GM18511 (cell line): ENCODE measurements around the gene IFT22.
A peak's percentile ranks its signal among the peaks of the same experiment; 100 is the strongest.
"Not testable (repeated sequence)": the region's sequence is repeated elsewhere in the genome, so short reads cannot be mapped to it uniquely, and the experiment has no call there.

Experiments used
- ATAC-seq: cut with Tn5 transposase; IDR thresholded peaks from one replicate; pipeline ENCODE4 v1.9.1; 2021; ENCODE audit warnings: mild to moderate bottlenecking, moderate library complexity; ENCODE audit not compliant: unreplicated experiment

IFT22 gene

DNA sequence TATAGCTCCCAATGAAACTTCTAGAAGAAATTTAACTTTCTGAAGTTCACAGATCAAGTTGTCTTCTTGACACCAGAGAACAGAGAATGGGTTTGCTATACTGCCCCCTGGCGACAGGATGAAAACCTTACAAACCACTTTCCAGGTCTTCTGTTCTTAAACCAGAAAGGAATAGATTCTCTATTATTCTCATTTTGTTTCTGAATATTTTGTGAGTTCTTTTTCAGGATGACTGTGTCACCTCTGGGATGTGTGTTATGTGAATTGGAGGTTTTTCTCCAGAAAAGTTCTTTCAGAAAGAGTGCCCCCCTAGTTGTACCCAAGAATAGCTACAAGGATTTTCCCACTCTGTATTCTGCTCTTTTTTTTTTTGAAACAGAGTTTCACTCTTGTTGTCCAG lies 6.3 kb downstream of the IFT22 start:
- no peak for ATAC-seq

DNA sequence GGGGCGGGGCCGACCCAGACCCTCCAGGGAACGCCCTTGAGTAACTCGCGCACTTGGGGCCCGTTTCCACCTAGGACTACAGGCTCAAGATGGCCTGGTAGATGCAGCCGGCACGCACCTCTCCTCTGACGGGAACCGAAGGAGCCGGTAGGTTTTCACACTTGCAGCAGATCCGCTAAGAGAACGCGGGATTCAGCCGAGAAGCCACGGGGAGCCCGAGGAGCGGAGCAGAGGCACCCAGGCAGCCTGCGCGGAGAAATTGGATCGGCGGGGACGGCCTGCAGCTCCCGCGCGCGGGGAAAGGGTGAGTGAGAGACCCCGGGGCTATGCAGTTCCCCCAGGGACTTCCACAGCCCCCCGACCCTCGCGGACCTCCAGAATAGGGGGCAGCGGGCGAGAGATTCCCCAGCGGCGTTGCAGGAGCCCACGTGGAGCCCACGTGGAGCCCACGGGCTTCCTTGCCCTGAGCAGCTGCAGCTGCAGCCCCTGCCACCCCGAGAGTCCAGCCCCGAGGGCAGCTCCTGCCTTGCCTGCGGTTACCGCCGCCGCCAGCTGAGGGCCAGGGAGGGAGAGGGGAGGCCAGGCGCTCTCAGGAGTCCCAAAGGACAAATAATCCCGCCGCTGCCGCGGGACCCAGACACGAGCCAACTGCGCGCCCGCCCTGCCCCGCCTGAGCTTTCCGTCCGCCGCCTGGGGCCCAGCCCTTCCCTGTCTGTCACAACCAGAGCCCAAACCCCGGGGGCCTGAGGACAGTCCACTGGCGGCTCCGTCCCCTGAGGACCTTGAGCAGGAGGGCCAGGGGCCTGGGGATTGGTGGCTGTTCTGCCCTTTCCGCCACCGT lies 13.1 kb downstream of the IFT22 start:
- ATAC-seq = peak; percentile 61

DNA sequence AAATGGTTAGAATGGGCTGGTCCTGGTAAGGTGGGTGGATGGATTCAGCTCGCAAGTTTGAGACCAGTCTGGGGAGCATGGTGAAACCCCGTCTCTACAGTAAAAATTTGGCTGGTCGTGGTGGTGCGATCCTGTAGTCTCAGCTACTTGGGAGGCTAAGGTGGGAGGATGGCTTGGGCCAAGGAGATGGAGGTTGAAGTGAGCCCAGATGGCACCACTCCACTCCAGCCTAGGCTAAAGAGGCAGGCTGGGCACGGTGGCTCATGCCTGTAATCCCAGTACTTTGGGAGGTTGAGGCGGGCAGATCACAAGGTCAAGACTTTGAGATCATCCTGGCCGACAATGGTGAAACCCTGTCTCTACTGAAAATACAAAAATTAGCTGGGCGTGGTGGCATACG lies 15.3 kb downstream of the IFT22 start:
- ATAC-seq = no peak

DNA sequence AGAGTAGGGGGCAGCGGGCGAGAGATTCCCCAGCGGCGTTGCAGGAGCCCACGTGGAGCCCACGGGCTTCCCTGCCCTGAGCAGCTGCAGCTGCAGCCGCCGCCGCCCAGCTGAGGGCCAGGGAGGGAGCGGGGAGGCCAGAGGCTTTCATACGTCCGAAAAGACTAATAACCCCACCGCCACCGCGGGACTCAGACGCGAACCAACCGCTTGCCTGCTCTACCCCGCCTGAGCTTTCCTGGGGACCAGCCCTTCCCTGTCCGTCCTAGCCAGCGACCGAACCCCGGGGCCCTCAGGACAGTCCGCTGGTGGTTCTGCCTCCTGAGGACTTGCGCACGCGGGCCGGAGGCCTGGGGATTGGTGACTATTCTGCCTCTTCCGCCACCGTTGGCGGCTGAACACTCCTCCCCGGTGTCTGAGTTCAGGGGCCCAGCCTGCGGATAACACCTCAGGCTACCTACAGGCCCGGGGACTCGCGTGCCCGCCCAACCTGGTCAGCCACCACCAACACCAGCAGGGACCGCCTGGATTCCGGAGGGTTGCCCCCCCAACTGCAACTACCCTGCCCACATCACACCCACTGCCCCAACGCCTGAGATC lies 18.4 kb downstream of the IFT22 start:
- ATAC-seq = no peak

DNA sequence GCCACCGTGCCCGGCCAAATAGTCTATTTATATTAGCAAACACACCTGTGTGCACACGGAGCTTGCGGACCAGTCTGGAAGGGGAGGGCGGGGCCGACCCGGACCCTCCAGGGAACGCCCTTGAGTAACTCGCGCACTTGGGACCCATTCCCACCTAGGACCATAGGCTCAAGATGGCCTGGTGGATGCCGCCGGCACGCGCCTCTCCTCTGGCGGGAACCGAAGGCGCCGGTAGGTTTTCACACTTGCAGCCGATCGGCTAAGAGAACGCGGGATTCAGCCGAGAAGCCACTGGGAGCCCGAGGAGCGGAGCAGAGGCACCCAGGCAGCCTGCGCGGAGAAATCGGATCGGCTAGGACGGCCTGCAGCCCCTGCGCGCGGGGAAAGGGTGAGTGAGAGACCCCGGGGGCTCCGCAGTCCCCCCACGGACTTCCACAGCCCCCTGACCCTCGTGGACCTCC lies 18.9 kb downstream of the IFT22 start:
- ATAC-seq = no peak

DNA sequence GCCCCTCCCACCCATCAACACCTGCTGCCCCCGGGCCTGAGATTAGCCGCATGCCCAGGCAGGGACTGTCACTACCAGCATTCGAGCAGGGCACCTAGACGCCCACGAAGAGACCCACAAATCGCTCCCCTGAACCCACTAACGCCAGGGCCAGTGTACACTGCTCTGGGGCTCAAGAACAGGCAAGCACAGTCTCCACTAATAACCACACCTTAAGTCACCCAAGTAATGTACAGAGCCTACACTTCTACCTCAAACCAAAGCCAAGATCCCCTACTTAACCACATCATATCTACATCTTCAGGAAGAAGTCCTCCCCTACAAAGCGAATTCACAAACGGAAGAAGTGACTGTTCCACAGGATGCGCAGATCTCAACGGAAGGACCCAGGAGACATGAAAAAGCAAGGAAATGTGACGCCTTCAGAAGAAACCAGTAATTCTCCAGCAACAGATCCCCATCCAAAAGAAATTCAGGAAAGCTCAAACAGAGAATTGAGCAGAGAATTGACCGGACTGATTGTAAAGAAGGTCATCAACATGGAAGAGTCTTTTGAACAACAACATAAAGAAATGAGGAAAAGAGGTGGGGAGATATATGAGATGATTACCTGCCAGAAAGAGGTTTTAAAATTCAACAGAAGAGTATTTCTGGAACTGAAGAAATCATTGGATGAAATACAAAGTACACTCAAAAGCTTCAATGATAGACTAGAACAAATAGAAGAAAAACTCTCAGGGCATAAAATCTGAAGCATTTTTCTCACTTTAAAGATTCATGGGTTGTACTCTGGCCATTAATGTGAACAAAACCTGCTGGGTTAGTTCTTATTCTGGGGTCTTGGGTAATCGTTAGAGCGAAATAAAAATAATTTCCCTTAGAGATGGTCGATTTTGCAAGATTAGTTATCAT lies 20.9 kb downstream of the IFT22 start:
- ATAC-seq = no peak

DNA sequence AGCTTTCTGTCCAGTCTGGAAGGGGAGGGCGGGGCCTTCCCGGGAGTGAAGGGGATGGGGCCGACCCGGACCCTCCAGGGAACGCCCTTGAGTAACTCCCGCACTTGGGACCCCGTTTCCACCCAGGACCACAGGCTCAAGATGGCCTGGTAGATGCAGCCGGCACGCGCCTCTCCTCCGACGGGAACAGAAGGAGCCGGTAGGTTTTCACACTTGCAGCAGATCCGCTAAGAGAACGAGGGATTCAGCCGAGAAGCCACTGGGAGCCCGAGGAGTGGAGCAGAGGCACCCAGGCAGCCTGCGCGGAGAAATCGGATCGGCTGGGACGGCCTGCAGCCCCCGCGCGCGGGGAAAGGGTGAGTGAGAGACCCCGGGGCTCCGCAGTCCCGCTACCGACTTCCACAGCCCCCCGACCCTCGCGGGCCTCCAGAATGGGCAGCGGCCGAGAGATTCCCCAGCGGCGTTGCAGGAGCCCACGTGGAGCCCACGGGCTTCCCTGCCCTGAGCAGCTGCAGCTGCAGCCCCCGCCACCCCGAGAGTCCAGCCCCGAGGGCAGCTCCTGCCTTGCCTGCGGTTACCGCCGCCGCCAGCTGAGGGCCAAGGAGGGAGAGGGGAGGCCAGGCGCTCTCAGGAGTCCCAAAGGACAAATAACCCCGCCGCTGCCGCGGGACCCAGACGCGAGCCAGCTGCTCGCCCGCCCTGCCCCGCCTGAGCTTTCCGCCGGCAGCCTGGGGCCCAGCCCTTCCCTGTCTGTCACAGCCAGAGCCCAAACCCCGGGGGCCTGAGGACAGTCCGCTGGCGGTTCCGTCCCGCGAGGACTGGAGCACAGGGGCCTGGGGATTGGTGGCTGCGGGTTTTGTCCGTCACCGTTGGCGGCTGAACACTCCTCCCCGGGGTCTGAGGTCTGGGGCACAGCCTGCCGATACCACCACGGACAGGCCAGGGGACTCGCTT lies 21.8 kb downstream of the IFT22 start:
- no peak for ATAC-seq

DNA sequence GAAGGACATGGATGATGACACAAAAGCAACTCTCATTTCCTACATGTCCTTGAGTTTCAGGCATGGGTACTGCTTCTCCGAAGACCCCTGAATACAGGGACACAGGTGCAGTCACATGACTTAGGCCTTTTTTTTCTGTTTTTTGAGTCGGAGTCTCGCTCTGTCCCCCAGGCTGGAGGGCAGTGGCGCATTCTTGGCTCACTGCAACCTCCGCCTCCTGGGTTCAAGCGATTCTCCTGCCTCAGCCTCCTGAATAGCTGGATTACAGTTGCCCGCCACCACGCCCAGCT lies 26.8 kb downstream of the IFT22 start:
- no peak for ATAC-seq

DNA sequence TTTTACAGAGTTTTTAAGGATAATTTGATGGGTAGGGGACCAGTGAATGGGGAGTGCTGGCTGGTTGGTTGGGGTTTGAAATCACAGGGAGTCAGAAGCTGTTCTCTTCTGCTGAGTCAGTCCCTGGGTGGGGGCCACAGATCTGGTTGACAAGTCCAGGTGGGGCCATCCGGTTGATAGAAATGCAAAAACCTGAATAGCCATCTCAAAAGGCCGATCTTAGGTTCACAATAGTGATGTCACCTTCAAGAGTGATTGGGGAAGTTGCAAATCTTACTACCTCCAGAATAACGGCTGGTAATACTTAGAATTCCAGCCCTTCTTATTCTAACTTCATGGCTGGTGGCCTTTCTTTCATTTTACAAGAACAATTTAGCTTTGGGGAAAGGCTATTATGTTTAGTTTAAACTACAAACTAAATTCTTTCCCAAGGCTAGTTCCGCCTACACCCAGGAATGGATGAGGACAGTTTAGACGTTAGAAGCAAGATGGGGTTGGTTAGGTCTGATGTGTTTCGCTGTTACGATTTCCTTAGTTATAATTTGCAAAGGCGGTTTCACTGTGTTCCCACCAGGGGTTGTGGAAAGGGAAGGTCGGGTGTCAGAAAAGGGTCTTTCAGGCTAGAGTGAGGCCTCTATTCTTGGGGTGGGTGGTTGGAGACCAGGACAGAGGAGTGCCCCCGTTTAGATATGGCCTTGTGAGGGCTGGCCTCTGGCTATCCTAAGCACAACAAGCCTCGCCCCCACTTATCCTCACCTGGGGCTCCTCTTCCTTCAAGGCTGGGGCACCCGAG lies 27.4 kb downstream of the IFT22 start:
- no peak for ATAC-seq

DNA sequence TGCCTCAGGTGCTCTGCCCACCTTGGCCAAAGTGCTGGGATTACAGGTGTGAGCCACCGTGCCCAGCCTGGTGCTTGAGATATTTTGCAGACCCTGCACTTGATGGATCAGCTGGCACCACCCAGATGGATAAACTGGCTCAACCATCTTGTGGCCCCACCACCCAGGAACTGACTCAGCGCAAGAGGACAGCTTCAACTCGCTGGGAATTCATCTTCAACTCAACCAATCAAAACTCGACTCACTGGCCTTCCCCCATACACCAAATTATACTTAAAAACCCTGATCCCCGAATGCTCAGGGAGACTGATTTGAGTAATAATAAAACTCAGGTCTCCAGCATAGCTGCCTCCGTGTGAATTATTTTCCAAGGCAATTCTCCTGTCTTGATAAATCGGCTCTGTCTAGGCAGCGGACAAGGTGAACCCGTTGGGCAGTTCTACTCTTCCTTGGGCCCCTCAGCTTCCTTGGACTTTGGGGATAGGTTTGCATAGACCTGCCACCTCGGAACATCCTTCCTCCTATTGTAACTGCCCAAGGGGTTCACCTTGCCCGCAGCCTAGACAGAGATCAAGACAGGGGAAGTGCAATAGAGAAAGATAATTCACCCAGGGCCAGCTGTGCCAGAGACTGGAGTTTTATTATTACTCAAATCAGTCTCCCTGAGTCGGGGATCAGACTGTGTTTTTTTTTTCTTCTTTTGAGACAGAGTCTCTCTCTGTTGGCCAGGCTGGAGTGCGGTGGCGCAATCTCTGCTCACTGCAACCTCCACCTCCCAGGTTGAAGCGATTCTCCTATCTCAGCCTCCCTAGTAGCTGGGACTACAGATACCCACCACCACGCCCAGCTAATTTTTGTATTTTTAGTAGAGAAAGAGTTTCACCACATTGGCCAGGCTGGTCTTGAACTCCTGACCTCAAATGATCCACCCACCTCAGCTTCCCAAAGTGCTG lies 28.3 kb downstream of the IFT22 start:
- ATAC-seq = not testable (repeated sequence)

DNA sequence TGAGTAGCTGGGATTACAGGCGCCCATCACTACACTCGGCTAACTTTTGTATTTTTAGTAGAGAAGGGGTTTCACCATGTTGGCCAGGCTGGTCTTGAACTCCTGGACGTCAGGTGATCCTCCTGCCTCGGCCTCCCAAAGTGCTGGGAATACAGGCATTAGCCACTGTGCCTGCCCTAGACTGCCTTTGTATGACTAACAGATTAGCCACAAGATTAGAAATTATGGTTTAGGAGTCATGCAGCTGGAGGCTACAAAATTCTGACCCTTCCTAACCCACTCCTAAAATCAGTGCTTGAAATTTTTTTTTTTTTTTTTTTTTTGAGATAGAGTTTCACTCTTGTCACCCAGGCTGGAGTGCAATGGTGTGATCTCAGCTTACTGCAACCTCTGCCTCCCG lies 29.0 kb downstream of the IFT22 start:
- ATAC-seq = not testable (repeated sequence)

DNA sequence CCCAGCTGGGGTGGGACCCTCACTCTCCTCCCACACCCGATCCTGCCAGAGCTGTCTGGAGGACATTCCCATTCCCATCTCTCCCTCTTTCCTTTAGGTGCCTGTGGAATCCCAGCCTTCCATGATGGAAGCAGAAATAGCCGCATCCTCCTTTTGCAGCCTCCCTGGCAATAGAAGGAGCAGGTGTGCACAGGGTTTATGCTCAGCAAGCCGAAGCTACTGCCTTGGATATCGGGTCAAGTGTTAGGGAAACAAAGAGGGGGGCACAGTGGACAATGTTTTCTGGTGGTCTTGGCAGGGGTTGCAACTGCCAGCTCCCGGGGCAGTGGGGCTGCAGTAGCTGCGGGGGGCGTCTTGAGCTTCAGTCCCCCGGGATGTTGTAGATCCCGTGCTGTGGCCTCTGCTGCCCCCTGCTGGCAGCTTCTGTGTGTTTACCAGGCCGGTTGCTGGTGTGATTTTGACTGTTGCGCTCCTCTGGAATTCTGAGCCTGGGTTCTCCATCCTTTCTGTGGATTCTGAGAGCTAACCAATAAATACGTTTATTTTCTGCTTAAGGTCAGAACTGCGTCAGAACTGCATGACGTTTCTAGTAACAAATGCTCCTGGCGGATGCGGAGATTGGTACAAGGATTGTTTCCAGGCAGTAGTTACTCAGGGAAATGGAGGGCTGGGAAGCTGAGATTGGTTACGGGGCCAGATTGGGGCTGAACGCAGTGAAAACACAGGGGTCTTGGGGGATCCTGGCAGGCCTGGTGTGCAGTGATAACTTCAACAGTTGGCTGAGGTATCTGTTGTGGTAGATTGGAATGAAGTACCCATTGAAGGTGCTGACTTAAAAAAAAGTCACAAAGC lies 31.2 kb downstream of the IFT22 start:
- not testable (repeated sequence) for ATAC-seq

DNA sequence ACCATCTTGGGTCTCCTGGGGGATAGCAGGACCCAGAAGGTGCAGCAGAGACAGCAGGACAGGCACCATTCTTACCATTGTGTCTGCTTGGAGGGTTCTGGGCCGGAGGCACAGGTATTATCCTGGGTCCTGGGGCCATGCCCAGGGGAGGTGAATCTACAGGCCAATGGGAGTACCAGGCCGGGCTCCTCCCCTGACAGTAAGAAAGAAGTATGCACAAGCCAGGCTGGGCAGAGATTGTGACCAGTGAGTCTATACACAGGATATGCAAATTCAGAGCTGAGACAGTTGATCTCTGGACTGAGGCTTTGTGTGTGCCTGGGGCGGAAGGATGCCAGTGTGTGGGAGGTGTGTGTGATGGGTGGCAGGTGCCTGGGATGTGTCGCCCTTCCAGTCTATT lies 31.9 kb downstream of the IFT22 start:
- ATAC-seq = peak; percentile 92

DNA sequence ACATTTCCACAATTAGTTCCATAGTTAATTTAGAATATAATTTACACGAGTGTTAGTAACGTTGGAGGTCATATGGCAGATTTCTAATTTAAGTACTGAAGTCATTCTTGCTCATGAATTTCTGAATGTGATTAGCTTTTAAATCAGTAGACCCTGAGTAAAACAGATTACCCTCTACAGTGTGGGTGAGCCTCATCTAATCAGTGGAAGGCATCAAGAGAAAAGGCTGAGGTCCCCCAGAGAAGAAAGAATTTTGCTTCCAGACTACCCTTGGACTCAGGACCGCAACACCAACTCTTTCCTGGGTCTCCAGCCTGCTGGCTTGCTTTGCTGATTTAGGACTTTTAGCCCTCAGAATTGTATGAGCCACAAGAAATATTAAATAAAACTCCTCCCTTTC lies 33.2 kb downstream of the IFT22 start:
- ATAC-seq = no peak

DNA sequence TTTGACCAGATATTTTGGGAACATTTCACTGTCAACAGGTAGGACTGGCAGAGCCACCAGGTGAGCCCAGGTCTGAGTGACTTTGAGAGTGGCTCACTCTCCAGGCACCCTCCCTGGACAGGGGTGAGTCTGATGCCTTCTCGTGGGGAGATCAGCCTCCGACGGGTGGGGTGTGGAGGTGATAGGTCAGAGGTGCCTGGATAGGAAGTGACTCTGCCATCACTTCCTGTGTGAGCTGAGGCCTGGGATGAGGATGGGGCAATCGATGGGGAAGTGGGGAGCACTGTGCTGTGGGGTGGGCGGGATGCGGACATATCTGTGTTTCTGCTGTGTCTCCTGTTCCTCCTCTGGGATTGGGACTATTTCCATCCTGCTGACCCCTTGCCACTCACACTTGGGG lies 34.6 kb downstream of the IFT22 start:
- ATAC-seq = no peak

DNA sequence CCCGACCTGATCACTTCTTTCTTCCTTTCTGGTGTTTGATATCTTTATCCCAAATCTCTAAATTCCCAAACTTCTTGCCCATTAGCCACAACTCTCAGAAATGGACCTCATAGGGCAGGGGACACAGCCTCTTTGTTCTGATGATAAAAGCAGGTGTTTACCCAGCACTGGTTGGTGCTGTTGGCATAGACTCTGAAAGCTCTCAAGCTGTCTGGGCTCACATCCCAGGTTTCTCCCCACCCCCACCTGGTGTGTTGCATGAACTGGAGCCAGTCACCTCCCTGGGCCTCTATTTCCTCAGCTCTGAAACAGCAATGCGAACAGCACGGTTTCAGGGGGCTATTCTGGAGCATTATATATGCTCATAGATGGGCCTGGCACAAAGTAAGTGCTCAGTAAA lies 35.7 kb downstream of the IFT22 start:
- ATAC-seq = not testable (repeated sequence)

DNA sequence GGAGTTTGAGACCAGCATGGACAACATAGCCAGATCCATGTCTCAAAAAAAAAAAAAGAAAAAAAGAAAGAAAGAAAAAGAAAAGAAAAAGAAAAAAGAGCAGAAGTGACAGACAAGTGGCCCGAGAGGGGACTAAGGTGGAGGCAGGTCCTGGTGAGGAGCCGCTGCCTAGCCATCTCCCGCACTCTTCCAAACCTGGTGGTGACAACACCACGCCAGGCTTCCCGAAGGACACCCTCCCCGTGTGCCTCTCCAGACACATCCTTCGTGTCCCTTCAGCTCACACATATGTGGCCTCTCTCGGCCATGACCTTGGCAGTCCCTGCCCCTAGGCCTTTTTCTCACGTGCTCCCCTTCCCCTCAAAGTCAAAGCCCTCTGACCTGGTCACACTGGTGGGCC lies 36.4 kb downstream of the IFT22 start:
- no peak for ATAC-seq

DNA sequence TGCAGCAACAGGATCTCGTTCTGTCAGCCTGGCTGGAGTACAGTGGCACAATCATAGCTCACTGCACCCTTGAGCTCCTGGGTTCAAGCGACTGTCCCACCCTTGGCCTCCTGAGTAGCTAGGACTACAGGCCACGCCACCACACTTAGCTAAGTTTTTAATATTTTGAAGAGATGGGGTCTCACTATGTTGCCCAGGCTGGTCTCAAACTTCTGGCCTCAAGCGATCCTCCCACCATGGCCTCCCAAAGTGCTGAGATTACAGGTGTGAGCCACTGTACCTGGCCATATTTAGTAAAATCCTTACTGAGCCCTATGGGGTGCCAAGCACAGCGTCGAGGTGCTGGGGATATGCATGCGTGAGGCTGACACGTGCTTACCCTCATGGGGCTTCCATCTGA lies 40.7 kb downstream of the IFT22 start:
- ATAC-seq = not testable (repeated sequence)
